CD4-positive, alpha-beta T cell (primary cell): ENCODE measurements around the gene STARD5. TPM values are rescaled to one million over a fixed set of nuclear protein-coding genes. Genes with fewer than 3 reads are reported as not detected.

Experiments used
- ATAC-seq: fragments of 200-7000 bp; cut with Tn5 transposase; one replicate; pipeline ENCODE4 v1.10.0; 2022; ENCODE audit warnings: mild to moderate bottlenecking; ENCODE audit not compliant: poor library complexity
- CTCF ChIA-PET: fragments of 350-600 bp; sonication (Branson Sonifier 250); formaldehyde crosslinking; loops from one replicate; lab custom pipeline; 2021; ENCODE audit warnings: antibody characterized with exemption, inconsistent platforms; lab: Charles Lee
- POLR2A ChIA-PET: fragments of 350-600 bp; sonication (Branson Sonifier 250); formaldehyde crosslinking; loops from one replicate; lab custom pipeline; 2021; ENCODE audit warnings: antibody characterized with exemption, inconsistent platforms; lab: Charles Lee
- DNase-seq, 14 experiments: peaks; one replicate each; pipeline ENCODE4 v3.0.0-alpha.2; 2013 to 2020; ENCODE audit warnings: mixed read lengths in 2 of 14
- H3K27ac ChIP-seq, 2 donors: one replicate each; pipeline versions ENCODE4 v1.5.1 to v1.7.0; 2013; ENCODE audit warnings: low read length in 2 of 2, low read depth in 1 of 2, mild to moderate bottlenecking in 1 of 2
- H3K27me3 ChIP-seq, 2 experiments: 1 replicate in 1 of 2; 2 replicates in 1 of 2; pipeline versions ENCODE4 v1.6.1 to v1.7.0; 2013; ENCODE audit warnings: low read length in 2 of 2, control low read depth in 1 of 2, mild to moderate bottlenecking in 1 of 2, moderate library complexity in 1 of 2; ENCODE audit not compliant: insufficient read depth in 2 of 2, control insufficient read depth in 1 of 2
- H3K36me3 ChIP-seq: one replicate; pipeline ENCODE4 v1.6.1; 2013; ENCODE audit warnings: low read length, control low read depth; ENCODE audit not compliant: insufficient read depth
- H3K4me1 ChIP-seq: one replicate; pipeline ENCODE4 v1.6.1; 2013; ENCODE audit warnings: low read length, control low read depth; ENCODE audit not compliant: insufficient read depth
- H3K4me3 ChIP-seq: one replicate; pipeline ENCODE4 v1.5.1; 2013; ENCODE audit warnings: mild to moderate bottlenecking, low read length, moderate library complexity
- H3K9me3 ChIP-seq, 2 experiments: 1 replicate in 1 of 2; 2 replicates in 1 of 2; pipeline versions ENCODE4 v1.6.1 to v1.7.0; 2013; ENCODE audit warnings: low read length in 2 of 2, mild to moderate bottlenecking in 2 of 2, control low read depth in 1 of 2, moderate library complexity in 1 of 2; ENCODE audit not compliant: control insufficient read depth in 1 of 2, insufficient read depth in 1 of 2
- H3K27ac Mint-ChIP-seq: one replicate; pipeline ENCODE4 v1.8.0; 2020; ENCODE audit warnings: mixed read lengths
- H3K27me3 Mint-ChIP-seq: one replicate; pipeline ENCODE4 v1.8.0; 2021; ENCODE audit warnings: mixed read lengths
- H3K36me3 Mint-ChIP-seq: one replicate; pipeline ENCODE4 v1.8.0; 2021; ENCODE audit warnings: low read depth, mixed read lengths
- H3K4me1 Mint-ChIP-seq: one replicate; pipeline ENCODE4 v1.8.0; 2021; ENCODE audit warnings: low read depth, mixed read lengths
- H3K4me3 Mint-ChIP-seq: one replicate; pipeline ENCODE4 v1.8.0; 2020; ENCODE audit warnings: mild to moderate bottlenecking, mixed read lengths
- H3K9me3 Mint-ChIP-seq: one replicate; pipeline ENCODE4 v1.8.0; 2020; ENCODE audit warnings: mixed read lengths
- CTCF ChIP-seq: fragments of 200-600 bp; IDR thresholded peaks from one replicate; pipeline ENCODE4 v1.8.0; 2022; ENCODE audit warnings: antibody characterized with exemption, mild to moderate bottlenecking
- intact Hi-C, 2 experiments: fragments of 100-400 bp; cut with DNase I in 1 of 2; cut with micrococcal nuclease in 1 of 2; formaldehyde crosslinking; loops; one replicate each; pipeline versions ENCODE4 v1.15.1 to v1.9.0; 2023 to 2025; cut with DNase I, micrococcal nuclease
- total RNA-seq, 174 experiments: library from RNA in 2 of 174; stranded (reverse) in 2 of 174; gene quantifications; one replicate each; pipeline ENCODE4 v1.2.3 and lab custom pipeline; 2021 to 2026

STARD5 gene
- total RNA-seq, 2 experiments from 2014 or later = 9.7 to 9.8 TPM

- no peak for ATAC-seq
- intact Hi-C loops = loop anchor here (5.0 kb wide), 2 partner anchors 268 to 288 kb away; no protein-coding TSS in a partner anchor
- no peaks in the 10 kb centered on the region for H3K9me3 Mint-ChIP-seq
- Histone ChIP-seq H3K9me3 (no peaks in the 10 kb centered on the region), H3K27me3 (no peaks in the 10 kb centered on the region), H3K4me3 (peak overlapping the region; percentile 21), H3K4me1 (peaks cover 23% of the 10 kb centered on the region), H3K36me3 (no peaks in the 10 kb centered on the region), H3K27ac (no peak overlapping the region)
- peak in 1 of 14 experiments; percentile 26 for DNase-seq
- ChIA-PET CTCF (interaction anchor here (0.6 to 2.7 kb wide), 35 partner anchors 10 to 1009 kb away, joined by 3 to 34 read pairs (median 6); partner anchors contain the start of gene STARD5), POLR2A (interaction anchor here (0.7 to 2.1 kb wide), 11 partner anchors 10 to 265 kb away, joined by 3 to 21 read pairs (median 5); partner anchors contain the start of genes STARD5 and TLNRD1)
- peaks cover 35% of the 10 kb centered on the region for H3K4me1 Mint-ChIP-seq
- no peaks in the 10 kb centered on the region for H3K27me3 Mint-ChIP-seq
- H3K36me3 Mint-ChIP-seq = no peaks in the 10 kb centered on the region
- peak overlapping the region; percentile 66 for H3K4me3 Mint-ChIP-seq
- no peak overlapping the region for H3K27ac Mint-ChIP-seq
- no peak for TF ChIP-seq CTCF
Measured at GRCh38 chr15:81265256-81265943, 58.5 kb downstream of the STARD5 start.

GRCh38 chr15:81264072-81264857 lies 59.7 kb downstream of the STARD5 start:
- CTCF ChIA-PET = interaction anchor here (0.9 to 1.2 kb wide), 2 partner anchors 9 to 11 kb away, joined by 3 read pairs; no protein-coding TSS in a partner anchor
- Histone ChIP-seq H3K36me3 (no peaks in the 10 kb centered on the region), H3K27ac (no peak overlapping the region), H3K9me3 (no peaks in the 10 kb centered on the region), H3K4me1 (peaks cover 22% of the 10 kb centered on the region), H3K4me3 (no peak overlapping the region), H3K27me3 (no peaks in the 10 kb centered on the region)
- Mint-ChIP-seq H3K4me3 (no peak overlapping the region), H3K9me3 (no peaks in the 10 kb centered on the region), H3K27ac (no peak overlapping the region), H3K36me3 (no peaks in the 10 kb centered on the region), H3K27me3 (no peaks in the 10 kb centered on the region), H3K4me1 (peaks cover 32% of the 10 kb centered on the region)
- intact Hi-C loops = no loop called here
- TF ChIP-seq CTCF = no peak
- POLR2A ChIA-PET = no interaction called here
- DNase-seq (no peak), ATAC-seq (no peak)

DNA sequence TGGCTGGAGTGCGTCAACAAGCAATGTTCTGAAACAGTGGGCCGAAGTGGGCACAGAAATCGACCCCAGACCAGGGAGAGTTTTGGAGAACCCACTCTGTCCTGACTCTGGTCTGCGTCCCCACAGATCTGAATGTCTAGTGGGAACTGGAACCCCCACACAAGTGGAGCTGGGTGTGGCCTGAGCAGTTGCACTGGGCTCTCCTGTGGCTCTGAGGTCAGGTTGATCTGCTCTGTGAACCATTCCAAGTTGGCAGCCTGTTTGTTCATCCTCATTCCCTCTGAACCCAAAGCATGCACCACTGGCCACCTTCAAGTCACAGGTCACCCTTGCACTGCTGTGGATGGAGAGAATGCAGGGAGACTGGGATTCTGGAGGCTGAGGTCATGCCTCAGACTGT lies 60.5 kb downstream of the STARD5 start:
- Mint-ChIP-seq H3K4me1 (peaks cover 24% of the 10 kb centered on the region), H3K27ac (no peak overlapping the region), H3K9me3 (no peaks in the 10 kb centered on the region), H3K36me3 (no peaks in the 10 kb centered on the region), H3K27me3 (no peaks in the 10 kb centered on the region), H3K4me3 (no peak overlapping the region)
- Histone ChIP-seq H3K27me3 (no peaks in the 10 kb centered on the region), H3K4me3 (no peak overlapping the region), H3K36me3 (no peaks in the 10 kb centered on the region), H3K4me1 (peaks cover 19% of the 10 kb centered on the region), H3K9me3 (no peaks in the 10 kb centered on the region), H3K27ac (no peak overlapping the region)
- DNase-seq (no peak), ATAC-seq (no peak)
- no peak for TF ChIP-seq CTCF
- ChIA-PET CTCF (interaction anchor here (0.9 to 1.1 kb wide), 2 partner anchors 9 to 73 kb away, joined by 3 to 4 read pairs; no protein-coding TSS in a partner anchor), POLR2A (interaction anchor here (0.7 kb wide), 1 partner anchor 117 kb away, joined by 3 read pairs; no protein-coding TSS in a partner anchor)
- intact Hi-C loops = no loop called here
